Suppressor macrophage treated with lipopolysaccharide for 4 hours (primary cell): Measurements from ENCODE around the gene TMEM59.
A peak's percentile ranks its signal among the peaks of the same experiment; 100 is the strongest.
"Not testable (repeated sequence)": the region's sequence is repeated elsewhere in the genome, so short reads cannot be mapped to it uniquely, and the experiment has no call there.

Source experiments
- DNase-seq: peaks from one replicate; pipeline ENCODE4 v3.0.0-alpha.2; 2020

Gene TMEM59

DNA sequence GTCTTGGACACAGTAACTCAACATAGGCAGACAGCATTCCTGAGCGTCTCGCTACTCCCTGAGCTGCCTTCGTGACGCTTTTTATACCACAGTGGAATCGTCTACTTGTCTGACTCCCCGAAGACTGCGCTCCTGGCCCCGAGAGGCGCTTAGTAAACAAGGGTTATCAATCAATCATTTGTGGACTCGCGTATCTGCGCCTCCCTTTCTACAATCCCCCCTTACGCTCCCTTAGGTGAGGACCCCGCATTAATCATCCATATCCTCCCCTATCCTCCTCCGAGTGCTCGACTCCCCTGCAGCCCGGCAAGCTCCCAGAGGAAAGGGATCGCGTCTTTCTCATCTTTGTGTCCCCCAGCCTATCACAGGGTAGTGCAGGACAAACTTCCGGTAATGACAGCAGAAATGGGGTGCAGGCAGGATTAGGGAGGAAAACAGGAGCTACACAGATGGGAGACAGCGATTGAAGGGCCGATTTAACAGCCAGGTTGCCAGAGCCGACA lies 522 bp downstream of the TMEM59 start:
- peak; percentile 44 for DNase-seq

GRCh38 chr1:54051933-54052430 lies 1.0 kb downstream of the TMEM59 start:
- no peak for DNase-seq

DNA sequence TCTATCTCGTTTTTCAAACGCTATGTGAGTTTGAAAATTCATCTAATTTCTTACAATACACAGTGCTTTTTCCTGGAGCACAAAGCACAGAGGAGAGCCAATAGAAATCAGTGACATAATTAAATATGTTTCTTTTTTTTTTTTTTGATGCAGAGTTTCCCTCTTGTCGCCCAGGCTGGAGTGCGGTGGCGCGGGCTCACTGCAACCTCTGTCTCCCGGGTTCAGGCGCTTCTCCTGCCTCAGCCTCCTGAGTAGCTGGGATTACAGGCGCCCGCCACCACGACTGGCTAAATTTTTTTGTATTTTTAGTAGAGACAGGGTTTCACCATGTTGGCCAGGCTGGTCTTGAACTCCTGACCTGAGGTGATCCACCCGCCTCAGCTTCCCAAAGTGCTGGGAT lies 2.6 kb downstream of the TMEM59 start:
- not testable (repeated sequence) for DNase-seq

DNA sequence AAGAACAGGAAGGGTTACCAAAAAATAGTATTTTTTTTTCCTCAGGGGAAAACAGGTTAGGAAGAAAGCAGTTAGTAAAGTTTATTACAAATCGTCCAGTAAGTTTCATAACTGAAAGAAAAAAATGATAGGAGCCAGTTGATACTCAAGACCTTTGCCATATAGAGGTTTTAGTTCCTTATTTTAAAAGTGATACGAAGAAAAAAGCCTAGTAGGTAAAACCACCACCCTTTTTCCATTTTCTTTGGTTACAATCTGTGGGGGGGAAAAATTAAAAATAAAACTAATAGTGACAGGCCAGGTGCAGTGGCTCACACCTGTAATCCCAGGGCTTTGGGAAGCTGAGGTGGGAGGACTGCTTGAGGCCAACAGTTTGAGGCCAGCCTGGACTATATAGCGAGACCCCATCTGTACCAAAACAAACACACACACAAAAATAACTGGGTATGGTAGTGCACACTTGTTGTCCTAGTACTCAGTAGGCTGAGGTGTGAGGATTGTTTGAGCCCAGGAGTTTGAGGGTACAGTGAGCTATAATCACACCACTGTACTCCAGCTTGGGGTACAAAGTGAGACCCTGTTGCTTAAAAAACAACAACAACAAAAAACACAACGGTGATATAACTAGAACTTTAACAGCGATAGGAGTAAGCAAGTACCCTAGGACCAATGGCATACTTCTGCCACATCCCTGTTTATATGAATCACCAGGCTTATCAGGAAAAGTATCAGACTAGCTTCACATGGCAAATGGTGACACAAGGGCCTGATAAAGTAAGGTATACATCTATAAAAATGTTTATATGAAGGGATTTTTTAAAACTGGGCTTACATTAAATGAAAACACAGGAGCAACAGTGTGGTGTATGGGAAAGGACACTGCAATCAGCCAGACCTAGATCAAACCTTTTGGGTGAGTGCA lies 5.4 kb downstream of the TMEM59 start:
- no peak for DNase-seq

GRCh38 chr1:54046671-54047383 lies 6.2 kb downstream of the TMEM59 start:
- DNase-seq = no peak

DNA sequence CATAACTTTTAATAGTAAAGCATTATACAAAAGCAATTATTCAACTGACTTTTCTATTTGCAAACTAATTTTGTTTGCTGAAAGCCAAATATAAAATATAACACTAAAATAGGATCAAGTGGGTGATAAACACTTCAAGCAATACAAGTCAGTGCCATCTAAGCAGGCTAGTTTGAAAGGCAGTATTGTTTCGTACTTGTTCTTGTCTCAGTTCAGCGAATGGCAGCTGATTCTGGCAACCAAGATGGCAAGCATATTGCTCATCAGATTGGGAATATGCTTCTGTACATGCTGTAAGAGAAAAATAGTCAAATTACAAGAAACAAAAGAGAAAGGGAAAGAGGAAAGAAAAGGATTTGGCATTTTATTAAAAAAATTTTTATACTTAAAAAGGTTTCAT lies 7.5 kb downstream of the TMEM59 start:
- no peak for DNase-seq

GRCh38 chr1:54041806-54042205 lies 11.2 kb downstream of the TMEM59 start:
- no peak for DNase-seq

GRCh38 chr1:54037476-54037875 lies 15.5 kb downstream of the TMEM59 start:
- DNase-seq = no peak

DNA sequence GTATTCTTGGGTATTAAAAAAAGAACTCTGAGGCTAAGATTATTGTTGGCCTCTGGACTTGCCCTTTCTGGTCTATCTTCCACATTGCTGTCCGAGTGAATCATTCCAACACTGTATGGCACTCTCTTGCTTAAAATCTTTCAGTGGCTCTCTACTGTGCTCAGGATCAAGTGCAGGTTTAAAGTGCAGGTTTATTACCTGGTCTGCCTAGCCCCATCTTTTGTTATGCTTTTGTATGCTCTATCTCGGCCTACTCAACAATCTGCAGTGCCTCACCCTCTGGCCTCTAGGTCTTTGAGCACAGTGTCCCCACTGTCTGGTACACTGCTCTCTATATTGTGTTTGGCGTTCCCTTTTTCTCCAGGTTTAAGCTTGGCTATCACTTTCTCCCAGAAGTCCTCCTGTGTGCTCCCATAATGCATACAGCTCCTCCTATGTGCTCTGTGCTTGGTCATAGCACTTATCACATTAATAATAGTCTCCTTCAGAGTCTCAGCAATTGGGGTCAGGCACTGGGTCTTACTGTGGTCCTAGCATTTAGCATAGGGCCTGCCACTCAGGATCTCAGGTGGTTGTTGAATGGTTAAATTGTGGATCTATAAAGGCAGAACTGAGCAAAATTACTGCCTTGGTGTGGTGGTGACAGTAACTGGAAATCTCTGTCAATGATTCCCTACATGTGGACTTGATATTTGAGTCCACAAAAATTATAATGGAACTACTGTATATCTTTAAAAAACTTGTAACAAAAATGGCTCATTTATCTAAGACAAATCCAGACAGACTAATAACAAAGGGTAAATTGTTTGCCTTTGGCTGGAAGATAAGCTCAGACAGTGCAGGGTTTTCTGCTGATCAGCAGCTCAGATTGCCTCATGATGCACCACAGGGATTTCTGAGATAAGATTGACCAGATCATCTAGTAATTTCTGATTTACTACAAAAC lies 24.4 kb downstream of the TMEM59 start:
- no peak for DNase-seq

DNA sequence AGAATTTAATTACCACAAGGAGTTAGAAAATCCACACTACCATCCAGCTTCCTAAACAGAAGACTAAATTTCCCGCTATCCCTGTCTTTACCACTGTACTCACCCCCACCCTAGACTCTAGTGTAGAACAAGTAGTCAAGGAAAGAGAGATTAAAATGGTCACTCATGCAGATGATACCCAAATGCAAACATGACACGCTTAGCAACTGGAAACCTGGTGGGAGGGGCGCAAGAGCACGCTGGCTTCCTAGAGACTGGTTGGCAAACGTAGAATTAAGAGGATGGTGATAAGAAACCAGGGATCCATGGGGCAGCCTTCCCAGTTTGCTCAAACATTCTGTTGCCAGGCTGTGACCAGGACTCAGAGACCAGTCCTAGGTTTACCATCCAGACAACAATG lies 25.2 kb downstream of the TMEM59 start:
- DNase-seq = no peak

GRCh38 chr1:54024811-54025210 lies 28.2 kb downstream of the TMEM59 start:
- not testable (repeated sequence) for DNase-seq

- DNase-seq = no peak
Observed at GRCh38 chr1:54024358-54024757, 28.6 kb downstream of the TMEM59 start.

DNA sequence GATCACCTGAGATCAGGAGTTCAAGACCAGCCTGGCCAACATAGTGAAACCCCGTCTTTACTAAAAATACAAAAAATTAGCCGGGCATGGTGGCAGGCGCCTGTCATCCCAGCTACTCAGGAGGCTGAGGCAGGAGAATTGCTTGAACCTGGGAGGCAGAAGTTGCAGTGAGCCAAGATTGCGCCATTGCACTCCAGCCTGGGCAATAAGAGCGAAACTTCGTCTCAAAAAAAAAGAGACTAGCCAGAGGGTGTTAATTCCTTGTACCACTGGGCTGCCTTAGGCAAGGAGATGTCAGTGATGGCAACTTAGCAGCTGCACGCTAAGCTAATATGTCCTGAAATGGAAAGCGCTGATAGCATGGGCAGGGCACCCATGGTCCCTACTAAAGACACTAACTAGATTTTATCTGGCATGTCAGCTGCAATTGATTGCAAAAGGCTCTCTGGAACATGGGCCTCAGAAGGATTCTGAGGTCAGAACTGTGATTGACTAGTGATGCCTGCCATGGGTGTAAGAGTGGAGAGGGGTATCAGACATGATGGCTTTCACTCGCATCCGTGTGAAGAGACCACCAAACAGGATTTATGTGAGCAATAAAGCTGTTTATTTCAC lies 33.3 kb downstream of the TMEM59 start:
- not testable (repeated sequence) for DNase-seq

DNA sequence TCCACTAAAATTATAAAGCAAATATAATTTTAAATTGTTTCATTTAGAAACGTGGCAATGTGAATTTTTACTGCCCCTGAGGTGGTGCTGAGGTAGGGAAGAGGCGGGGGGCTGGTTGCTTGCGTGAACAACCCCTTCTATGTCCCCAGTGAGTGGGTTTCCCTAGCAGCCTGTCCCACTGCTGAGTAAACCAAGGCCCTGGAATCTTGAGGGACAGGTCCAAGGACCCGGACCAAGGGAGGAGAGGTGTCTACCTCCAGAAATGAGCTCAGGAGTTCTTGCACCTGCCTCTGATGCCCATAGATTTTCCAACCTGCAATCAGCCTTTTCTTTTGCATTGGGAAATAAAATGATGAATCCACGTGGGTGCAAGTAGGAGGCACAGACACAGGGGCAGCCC lies 34.4 kb downstream of the TMEM59 start:
- DNase-seq = no peak

DNA sequence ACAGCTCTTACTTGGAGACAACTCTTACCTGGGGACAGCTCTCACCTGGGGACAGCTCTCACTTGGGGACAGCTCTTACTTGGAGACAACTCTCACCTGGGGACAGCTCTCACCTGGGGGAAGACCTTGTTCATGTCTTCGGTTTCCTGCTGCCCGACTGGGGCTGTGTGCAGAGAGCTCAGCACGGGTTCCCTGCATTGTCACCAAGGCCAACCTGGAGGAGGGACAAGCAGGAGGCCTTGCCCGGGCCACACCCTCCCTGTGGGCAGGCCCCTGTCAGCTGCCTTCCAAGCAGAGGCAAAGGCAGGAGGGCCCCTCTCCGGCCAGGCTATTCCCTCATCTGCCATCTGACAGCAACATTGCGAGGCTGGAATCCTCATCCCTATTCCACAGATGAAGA lies 35.0 kb downstream of the TMEM59 start, which contains the start of gene LDLRAD1:
LDLRAD1 (minus strand) TSS at position 208 of the 400 bp plus-strand sequence; CDS start at position 134, 74 bp downstream.
- no peak for DNase-seq

- DNase-seq = no peak
Observed at GRCh38 chr1:54016343-54017282, 36.4 kb downstream of the TMEM59 start.

GRCh38 chr1:54014009-54014629 lies 38.9 kb downstream of the TMEM59 start:
- DNase-seq = no peak

- DNase-seq = no peak
Observed at GRCh38 chr1:54013393-54014008, 39.5 kb downstream of the TMEM59 start.

DNA sequence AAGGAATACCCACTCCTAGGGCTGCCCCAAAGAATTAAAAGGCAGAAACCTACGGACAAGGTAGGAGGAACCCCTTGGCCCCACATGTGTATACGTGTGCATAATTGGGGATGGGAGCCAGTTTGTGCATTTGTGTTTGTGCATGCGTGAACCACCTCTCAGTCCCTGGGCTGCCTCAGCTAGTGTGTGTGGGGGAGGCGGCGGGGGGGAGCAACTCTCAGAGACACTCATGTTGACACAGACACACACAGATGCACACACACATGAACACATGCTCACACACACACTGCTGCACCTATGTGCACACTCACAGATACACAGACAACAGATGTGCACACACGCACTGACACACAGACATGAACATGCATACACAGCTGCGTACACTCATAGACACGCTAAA lies 40.1 kb downstream of the TMEM59 start:
- no peak for DNase-seq

DNA sequence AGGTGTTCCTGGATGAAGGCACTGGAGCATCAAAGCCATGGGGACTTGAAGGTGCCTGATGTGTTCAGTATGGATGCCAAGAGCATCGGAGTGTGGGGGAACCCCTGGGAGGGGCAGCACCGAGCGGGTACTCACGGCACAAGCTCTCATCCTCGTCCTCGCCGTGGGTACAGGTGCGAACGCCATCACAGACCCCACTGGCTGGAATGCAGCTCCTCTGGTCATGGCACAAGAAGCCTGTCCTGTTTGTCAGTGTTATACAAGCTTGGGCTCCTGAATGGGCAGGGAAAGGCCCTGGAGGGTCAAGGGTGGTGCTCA lies 41.0 kb downstream of the TMEM59 start:
- DNase-seq = no peak
